NT2/D1 (cell line): ENCODE measurements around the gene EFHC1.

Experiments
- YY1 ChIP-seq: IDR thresholded peaks from 2 replicates; pipeline ENCODE4 v1.6.1; 2011; ENCODE audit not compliant: insufficient read length, insufficient read depth
- ZNF274 ChIP-seq: IDR thresholded peaks from 2 replicates; pipeline ENCODE4 v1.6.1; 2011; ENCODE audit warnings: mild to moderate bottlenecking, low read depth, low read length

- no peak for TF ChIP-seq ZNF274
- TF ChIP-seq YY1: no peak
Measured at GRCh38 chr6:52389626-52390360, 30.3 kb upstream of the EFHC1 start.
